Uterus (tissue), 2 donors: ENCODE results near the gene TSSK2.

Source experiments
- POLR2A ChIP-seq, 2 donors: fragments of 450-650 bp; IDR thresholded peaks; one replicate each; pipeline ENCODE4 v1.6.1; 2016; ENCODE audit warnings: antibody characterized with exemption in 2 of 2, mild to moderate bottlenecking in 1 of 2, moderate library complexity in 1 of 2
- TF ChIP-seq, protein P1 (sequence below), 4 experiments: fragments of 200-600 bp in 2 of 4; fragments of 450-650 bp in 2 of 4; sonication (generic) in 2 of 4; IDR thresholded peaks; one replicate each; pipeline ENCODE4 v1.5.1; 2016 to 2019; ENCODE audit warnings: antibody characterized with exemption in 4 of 4, mild to moderate bottlenecking in 2 of 4, moderate library complexity in 1 of 4

DNA sequence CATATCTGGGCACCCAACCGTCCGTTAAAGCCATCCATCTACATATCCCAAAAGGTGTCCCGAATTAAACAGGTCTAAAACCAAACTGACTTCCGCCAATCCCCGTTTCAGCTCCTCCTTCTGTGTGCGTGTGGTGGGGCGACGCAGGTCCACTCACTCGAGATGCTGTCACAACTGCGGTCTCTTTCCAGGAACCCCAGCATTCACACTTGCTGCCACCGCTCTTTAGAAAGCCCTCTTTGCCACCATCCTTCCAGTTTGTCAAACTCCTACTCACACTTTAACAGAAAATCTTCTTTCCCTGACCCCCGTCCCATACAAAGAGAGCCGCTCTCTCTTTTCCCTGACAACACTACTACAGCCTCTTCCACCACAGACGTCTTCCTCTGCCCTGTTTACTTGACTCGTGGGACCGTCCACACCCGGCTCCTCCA, 12.9 kb downstream of the TSSK2 start:
- TF ChIP-seq, protein P1, sequence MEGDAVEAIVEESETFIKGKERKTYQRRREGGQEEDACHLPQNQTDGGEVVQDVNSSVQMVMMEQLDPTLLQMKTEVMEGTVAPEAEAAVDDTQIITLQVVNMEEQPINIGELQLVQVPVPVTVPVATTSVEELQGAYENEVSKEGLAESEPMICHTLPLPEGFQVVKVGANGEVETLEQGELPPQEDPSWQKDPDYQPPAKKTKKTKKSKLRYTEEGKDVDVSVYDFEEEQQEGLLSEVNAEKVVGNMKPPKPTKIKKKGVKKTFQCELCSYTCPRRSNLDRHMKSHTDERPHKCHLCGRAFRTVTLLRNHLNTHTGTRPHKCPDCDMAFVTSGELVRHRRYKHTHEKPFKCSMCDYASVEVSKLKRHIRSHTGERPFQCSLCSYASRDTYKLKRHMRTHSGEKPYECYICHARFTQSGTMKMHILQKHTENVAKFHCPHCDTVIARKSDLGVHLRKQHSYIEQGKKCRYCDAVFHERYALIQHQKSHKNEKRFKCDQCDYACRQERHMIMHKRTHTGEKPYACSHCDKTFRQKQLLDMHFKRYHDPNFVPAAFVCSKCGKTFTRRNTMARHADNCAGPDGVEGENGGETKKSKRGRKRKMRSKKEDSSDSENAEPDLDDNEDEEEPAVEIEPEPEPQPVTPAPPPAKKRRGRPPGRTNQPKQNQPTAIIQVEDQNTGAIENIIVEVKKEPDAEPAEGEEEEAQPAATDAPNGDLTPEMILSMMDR (IDR thresholded peaks at IDR 0.05), result no peak
- TF ChIP-seq POLR2A (IDR thresholded peaks at IDR 0.05), result no peak
